Activated effector memory CD4-positive, alpha-beta T cell treated with anti-CD3 and anti-CD28 coated beads, Interleukin-2, amount 50 U/mL, for 16 hours (primary cell): ENCODE results near the gene EDARADD.

Source experiments
- DNase-seq: peaks from one replicate; pipeline ENCODE4 v3.0.0-alpha.2; 2020

The EDARADD gene

DNA sequence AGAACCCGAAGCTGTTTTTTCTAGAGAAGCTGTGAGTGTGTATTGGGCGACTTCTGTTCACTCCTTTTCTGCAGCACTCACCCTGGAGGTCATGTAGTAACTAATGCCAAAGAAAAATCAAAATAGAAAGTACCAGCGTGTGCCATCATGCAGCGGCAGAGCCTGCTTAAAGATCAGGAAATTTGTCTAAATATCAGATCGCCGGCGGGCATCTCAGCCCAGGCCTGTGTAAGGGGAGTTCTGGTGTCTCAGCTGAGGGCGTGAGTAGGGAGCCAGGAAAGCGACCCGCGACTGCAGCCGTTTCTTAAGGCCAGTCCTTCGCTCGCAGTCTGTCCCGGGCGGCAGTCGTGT, 768 bp downstream of the EDARADD start:
- no peak for DNase-seq

DNA sequence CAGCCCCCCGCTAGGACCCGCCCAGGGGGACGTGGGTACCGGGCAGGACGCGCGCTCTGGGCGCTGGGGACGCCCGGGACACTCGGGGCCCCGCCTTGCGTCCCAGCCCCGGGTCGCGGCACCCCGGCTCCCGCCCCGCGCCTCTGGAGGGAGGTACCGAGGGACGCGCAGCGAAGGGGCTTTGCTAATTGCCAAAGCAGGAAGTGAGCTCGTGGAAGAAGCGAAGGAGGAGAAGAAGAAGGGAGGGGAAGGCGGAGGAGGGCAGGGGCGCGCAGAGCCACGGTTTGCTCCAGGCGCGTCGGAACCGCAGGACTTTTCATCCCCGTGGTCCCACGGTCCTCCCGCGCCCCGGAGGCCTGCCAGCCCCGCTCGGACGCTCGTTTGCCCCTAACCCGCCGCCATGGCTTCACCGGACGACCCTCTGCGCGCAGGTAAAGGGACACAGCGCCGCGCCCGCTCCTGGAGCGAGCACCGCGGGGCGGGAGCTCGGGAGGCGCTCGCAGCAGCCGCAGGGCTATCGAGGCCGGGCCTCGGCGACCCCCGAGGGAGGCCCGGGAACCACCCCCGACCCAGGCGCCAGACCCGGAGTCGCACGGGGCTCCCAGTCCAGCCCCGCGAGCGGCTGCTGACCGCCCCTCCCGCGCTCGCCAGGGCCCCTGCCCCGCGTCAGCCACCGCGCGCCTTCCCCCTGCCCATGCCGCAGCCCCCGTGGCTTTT, 1.3 kb downstream of the EDARADD start:
- DNase-seq = peak; percentile 85

DNA sequence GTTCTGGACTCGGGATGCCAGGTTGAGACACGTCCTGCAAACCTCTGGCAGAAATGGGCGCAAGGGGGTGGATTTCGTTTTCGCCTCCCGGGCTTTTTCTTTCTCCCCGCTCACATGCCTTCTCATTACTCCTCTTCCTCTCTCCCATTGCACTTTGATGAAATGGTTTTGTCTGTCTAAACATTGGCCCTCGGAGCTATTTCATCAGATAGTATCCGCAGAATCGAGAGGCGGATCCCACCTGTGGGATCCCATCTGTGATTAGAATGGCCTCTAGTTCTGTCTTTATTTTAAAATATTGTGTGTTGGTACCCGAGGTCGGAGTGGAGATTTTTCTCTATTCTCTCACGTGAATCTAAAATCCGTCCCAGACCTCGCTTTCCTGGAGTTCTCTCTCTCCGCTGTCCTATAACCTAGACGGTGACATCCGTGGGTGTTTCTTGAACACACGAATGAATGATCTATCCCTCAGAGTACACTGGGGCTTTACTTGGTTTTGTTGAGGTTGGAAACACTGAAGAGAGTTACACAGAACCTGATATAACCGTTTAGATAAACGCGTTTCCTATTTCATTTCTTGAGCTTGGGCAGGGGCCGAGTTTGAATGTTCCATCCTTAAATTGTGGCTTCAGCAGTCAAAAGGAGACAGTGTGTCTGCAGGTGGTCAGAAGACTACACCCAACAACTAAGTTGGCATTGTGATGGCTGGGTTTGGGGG, 2.0 kb downstream of the EDARADD start:
- peak; percentile 61 for DNase-seq

DNA sequence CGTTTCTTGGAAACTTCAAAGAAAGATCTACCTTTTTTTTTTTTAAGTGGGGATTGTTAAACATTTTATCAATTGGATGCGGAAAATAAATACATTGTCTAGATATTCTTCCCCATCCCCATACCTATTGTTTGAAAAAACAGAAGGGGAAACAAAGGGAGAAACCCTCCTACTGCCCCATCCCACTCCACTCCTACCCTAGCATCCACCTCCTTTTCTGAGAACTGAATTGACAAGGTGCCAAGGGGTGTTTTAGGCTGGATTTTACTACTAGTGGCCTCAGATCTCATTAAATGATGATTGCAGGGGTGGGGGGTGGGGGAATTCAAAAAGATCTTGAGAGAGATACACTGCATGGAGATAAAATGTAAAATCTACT, 2.6 kb downstream of the EDARADD start:
- DNase-seq = no peak

DNA sequence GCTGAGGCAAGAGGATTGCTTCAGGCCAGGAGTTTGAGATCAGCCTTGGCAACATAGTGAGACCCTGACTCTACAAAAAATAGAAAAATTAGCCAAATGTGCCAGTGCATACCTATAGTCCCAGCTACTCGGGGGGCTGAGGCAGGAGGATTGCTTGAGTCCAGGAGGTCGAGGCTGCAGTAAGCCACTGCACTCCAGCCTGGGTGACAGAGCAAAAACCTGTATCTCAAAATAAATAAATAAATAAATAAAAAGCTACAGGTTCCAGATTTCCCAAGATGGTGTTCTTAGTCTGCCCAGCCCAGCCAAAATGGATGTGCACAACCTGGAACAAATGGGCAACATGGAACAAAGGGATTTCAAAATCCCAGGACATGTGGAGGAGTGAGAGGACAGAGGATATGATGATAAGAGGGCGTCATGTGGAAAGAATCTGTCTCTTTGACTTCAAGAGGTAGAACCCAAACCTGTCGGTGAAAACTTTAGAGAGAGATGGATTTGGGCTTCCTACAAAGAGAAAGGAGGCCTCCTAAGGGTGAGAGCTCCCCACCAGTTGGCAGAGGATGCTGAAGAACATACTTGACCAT, 3.2 kb downstream of the EDARADD start:
- peak; percentile 55 for DNase-seq

DNA sequence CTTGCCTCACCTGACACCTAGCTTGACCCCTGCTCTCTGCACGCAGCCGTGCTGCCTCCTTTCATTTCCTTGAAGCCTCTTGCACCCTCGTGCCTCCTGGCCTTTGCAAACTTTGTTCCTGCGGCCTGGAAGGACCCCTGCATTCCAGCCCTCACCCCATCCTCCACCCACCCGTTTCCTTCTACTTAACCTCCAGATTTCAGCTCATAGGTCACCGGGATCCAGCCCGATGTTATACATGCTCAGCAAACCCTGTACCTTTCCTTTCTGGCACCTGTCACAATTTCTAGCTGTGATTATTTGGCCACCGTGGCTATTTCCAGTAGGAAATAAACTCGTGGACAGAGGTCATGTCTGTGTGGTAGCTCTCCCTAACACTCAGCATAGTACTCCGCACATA, 4.5 kb downstream of the EDARADD start:
- peak; percentile 31 for DNase-seq

DNA sequence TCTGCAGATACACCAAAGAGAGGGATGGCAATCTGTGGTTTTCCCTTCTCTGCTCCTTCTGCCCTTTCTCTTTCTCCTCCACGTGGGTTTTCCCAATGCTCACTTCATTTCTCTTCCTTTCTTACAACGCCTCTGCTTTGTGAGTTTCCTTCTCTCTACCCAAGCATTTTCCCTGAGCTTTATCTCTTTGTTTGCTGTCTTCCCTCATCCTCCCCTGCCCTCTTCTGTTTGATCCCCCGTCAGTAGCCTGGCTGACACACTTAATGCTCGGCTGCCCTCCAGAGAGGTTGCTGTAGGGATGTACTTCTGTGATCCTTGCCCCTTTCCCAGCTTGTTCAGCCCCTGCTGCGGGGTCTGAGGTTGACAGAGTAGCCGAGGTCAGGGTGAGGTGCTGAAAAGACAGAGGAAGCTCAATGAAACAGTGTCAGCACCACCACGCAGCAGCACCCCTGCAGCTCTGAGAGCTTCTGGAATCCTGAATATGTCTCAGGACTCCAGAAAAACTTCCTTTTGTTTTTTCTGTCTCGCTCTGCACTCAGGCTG, 6.0 kb downstream of the EDARADD start:
- DNase-seq = peak; percentile 58

DNA sequence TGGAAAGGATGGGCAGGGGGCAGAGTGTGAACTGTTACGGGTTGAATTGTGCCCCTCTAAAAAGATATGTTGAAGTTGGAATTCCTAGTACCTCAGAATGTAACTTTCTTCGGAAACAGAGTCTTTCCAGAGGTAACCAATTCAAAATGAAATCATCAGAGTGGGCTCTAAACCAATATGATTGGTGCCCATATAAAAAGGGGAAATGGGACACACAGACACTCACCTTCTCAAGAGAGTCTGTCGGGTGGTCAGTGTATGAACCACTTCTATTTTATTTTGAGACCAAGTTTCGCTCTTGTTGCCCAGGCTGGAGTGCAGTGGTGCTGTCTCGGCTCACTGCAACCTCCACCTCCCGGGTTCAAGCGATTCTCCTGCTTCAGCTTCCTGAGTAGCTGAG, 7.6 kb downstream of the EDARADD start:
- peak; percentile 1 for DNase-seq

DNA sequence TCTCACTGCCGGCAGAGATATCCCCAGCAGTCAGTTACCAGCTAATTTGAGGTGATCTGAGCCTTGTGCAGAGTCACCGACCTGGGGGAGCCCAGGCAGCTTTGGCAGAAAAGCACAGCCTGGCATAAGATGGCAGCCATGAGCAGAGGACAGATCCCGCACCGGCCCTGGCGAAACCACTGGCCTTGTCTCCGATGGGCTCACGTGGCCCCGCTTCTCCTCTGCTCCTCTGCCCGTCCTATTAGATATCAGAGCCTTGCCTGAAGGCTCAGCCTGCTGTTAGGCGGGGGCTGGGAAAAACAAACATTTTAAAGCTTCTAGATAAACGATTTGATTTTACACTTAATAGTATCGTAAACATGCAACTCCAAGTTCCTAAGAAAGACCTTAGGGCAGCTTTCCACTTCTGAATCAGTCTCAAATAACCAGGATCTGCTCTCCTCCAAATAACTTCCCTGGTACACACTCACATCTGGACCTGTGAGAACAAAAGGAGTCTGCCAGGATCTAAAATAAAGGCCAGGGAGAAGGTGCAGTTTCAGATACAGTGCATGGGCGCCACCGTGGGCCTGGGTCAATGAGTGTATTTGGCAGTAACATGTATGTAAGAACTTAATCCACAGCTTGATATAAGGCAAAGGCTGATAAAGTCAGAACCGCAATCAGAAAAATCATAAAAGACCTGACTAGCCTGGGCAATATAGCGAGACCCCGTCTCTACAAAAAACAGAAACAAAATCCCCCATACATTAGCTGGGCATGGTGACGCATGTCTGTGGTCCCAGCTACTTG, 10.0 kb downstream of the EDARADD start:
- peak; percentile 50 for DNase-seq

DNA sequence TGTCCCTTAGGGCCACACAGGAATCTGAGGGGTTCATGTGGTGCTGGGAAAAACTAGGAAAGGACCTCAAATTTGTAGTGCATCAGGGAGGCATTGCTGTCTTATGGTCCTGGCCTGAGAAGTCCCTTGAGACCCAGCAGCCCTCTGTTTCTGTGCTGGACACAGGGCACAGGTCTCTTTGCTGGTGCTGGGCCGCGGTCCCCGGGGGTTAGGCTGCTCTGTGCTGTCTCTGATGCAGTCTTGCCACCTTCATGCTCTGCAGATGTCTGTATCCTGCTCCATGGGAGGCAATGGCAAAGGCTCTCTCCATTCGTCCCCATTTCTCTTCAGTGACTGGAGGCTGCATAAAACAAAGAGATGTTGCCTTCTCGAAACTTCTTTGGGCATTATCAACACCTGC, 13.0 kb downstream of the EDARADD start:
- peak; percentile 33 for DNase-seq

DNA sequence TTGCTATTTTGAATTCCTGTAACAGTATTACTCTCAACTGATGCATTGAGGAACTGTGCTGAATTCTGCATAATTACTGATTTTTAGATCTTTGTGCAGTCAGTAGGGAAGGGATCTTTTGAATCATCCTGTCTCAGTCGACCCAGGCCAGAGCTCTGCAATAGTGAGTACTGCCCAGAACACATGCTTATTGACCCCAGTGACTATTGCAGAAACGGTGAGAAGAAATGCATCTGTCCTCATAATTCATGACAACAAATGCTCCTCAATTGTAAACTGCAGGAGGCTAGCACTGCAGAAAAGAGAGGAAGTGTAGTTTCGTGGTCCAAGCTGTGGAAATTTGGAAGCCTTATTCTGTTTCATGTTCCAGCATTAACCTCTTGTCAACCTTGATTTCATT, 19.6 kb downstream of the EDARADD start:
- no peak for DNase-seq

DNA sequence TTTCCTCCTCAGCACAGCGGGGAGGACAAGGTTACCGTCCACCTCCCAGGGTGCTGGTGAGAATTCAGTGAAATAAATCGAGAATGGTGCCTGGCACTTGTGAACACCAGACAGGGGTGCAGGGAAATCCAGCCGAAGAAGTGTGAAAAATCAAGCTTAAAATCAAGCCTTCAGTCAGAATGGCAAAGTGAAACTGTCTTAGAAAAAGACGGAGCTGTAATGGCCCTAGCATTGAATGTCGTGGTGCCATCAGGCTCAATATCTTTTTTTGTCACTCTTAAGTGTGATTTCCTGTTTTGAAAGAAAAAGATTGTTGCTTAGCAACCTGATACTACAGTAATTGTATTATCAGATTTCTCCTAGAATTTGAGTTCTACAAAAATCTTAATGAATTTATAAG, 22.1 kb downstream of the EDARADD start:
- DNase-seq = peak; percentile 67

DNA sequence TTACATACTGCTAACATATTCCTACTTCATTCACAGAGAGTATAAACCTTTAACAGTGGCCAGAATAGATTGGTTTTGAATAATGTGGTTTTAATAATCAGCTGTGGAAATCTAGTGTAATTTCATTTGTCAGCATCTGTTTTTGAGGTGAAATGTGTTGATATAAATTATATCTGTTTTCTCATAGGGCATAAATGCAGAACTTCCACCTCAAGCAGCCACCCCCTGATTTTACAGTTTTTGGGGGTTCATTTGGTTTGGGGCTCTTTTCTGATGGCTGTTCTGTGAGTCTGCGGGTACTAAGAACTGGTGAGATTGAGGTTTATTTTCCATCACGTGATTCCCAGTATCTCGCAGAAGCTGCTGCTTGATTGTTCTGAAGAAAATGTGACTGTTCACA, 23.2 kb downstream of the EDARADD start:
- DNase-seq = no peak

DNA sequence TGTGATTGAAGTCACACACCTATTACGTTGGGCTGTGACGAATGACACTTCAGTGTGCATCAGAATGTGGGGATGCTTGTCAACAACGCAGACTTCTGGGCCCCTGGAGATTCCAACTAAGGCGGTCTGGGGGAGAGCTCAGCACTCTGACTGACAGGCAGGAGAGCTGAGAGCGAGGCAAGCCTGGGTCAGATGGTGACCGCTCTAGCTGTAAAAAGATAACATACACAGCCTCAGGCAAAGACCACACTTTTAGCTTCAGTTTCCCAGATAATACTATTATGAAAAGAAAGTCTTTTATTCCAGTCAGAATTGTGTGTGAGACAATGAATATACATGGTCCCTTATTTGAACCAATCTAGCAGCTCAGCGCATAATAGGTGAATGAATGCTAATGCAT, 25.4 kb downstream of the EDARADD start:
- no peak for DNase-seq

DNA sequence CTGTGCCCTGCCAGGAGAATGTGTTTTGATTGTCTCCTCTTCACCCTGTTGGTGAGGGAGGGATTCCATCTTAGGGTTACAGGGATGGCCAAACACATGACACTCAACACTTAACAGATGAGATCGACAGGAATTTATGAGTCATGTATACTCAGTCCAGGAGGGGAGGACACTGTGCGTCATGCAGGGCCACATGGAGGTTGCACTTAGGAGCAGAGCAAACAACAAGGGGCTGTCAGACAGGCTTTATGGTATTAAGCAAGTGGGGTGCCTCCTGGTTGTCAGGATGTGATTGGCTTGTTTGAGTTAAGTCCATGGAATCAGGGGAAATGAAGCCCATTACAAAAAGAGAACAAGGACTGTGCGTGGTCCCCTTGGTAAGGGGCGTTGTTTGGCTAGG, 26.9 kb downstream of the EDARADD start:
- no peak for DNase-seq

DNA sequence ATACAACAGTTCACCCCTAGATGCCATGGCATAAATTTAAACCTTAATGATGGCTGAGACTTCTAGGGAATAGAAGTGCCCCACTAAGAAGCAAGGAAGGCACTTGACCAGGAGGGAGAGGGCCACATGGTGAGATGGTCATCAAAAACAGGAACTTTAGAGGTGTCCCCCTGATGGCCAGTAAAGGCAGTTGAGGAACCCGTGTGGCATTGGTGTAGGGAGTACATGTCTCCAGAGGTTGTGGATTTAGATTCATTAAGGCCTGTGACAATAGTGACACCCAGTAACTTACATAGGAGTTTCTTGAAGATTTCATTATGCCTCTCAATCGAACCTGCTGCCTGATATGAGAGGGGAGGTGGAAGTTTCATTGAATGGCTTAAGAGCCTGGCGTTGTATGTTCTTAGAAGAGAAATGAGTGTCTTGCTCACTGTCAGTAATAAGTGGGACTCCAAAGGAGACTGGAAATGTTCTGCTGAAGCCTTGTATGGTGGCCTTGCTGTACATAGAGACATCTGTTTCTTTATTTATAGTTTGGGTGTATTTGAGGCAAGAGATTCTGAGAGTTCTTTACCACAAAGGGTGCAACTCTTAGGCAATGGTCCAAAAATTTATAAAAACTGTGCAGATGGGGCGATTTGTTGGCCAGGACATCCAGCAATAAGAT, 27.9 kb downstream of the EDARADD start:
- DNase-seq = no peak

DNA sequence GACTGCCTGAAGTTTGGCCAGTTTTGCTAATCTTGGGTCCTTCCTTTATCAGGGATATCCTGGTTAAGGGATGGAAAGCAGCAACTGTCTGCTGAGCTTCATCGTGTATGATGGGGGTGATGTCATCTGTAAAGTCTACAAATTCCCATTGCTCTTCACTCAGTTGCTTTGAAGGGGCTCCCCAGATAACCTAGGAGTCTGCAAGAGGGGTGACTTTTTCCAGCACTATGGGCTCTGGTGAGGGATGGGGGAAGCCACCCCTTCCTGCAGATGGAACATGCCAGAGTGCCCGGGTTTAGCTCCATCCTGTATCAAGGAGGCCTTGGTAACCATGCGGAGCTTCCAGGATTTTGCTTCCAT, 28.4 kb downstream of the EDARADD start:
- DNase-seq = no peak

DNA sequence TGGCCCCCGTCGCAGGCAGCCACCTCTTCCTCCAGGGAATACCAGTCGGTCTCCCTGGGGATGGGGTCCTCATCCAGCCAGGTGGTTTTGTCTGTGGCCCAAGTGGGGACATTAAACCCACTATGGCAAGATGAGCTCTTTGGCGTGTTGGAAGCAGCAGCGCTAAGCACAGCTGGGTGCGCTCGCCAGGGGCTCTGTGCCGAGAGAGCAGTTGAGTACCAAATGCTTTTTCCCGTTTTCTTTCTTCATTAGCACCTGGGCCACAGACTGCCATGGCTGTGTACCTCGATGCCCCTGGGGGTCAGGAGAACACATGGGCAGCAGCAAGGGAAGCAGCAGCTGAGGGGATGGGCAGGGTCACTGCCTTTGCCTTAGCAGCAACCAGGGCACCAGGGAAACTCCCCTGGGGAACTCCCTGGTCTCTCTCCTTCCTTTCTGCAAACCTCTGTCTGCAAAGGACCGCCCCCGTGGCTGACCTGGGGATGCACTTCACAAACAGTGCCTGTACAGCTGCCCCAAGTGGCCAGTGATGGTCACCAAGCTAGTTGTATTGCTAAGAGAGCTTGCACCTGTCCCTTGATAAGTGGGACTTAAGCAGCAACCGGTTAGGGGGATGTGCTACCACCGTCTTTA, 31.1 kb downstream of the EDARADD start:
- DNase-seq = peak; percentile 77

DNA sequence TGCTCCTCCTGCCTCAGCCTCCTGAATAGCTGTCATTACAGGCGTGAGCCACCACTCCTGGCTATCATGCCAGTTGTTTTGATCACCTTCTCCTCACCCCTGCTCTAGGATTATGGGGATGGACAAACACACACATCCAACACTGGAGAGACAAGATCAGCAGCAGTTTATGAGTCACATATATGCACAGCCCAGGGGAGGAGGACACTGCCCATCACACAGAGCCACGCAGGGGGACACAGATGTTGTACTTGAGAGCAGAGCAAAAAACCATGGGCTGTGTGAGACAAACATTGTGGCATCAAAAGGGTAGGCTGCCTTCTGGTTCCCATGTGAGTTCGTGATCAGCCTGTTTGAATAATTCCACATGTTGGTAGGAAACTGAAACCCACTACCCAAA, 32.1 kb downstream of the EDARADD start:
- DNase-seq = no peak

DNA sequence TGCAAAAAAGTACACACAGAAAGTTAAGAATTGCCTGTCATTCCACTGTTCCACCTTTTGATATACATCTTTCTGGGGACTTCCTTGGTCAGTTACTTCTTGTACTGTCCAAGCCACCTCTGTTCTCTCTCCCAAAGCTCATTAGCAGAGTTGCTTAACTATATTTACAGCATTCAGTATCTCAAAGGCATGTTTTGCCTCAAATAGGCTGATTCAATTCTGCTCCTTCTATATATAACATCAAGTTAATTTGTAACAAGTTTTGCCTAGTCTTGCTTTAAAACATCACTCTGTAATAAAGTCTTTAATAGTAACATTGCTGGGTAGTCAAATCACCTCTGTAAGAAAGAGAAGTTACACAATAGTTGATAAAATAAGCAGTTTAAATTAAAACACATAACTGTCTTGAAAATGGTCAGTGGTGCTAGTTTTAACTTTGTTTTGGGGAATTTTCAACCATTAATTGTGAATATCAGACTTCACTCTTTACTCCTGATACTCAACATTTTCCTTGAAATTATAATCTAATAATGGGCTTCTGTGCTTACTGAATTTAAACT, 35.7 kb downstream of the EDARADD start:
- DNase-seq = no peak

DNA sequence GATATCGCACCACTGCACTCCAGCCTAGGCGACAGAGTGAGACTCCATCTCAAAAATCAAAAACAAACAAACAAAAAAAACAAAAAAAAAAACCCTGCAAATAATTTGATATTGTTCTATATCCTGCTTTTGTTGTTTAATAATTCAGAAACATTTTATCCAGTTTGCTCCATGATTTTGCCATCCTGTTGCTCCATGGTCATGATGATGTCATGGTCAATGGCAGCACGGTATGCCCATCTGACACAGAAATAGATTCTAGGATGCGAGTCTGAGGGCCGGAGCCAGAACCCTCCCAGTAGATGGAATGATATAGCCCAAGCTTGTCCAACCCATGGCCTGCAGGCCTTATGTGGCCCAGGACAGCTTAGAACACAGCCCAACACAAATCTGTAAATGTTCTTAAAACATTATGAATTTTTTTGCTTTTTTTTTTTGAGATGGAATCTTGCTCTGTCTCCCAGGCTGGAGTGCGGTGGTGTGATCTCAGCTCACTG, 39.8 kb downstream of the EDARADD start:
- no peak for DNase-seq

DNA sequence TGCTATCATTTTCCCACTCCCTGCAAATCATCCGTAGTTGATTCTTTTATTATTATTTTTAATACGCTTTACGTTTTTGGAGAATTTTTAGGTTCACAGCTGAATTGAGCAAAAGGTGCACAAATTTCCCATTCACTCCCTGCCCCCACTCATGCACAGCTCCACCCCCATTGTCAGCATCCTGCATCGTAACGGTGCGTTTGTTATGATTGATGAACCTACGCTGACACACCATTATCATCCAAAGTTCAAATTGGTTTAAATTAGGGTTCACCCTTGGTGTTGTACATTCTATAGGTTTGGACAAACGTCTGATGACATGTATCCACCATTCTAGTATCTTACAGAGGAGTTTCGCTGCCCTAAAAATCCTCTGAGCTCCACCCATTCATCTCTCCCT, 44.5 kb downstream of the EDARADD start:
- no peak for DNase-seq
